ENCODE measurements around the gene ATP5MC2.
"Not testable (repeated sequence)": the region's sequence is repeated elsewhere in the genome, so short reads cannot be mapped to it uniquely, and the experiment has no call there.

ATP5MC2 gene

DNA sequence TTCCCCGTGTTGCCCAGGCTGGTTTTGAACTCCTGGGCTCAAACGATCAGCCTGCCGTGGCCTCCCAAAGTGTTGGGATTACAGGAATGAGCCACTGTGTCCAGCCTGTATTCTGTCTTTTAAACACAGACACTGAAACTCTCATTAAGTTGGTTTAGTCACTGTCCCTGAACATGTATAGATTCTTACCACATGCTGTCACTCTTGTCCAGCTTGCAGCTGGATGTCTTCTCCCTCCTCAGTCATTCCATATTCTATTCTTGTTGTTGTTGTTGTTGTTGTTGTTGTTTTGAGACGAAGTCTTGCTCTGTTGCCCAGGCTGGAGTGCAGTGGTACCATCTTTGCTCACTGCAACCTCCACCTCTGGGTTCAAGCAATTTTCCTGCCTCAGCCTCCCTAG is 12.3 kb upstream of the ATP5MC2 start:
- no peak for DNase-seq

DNA sequence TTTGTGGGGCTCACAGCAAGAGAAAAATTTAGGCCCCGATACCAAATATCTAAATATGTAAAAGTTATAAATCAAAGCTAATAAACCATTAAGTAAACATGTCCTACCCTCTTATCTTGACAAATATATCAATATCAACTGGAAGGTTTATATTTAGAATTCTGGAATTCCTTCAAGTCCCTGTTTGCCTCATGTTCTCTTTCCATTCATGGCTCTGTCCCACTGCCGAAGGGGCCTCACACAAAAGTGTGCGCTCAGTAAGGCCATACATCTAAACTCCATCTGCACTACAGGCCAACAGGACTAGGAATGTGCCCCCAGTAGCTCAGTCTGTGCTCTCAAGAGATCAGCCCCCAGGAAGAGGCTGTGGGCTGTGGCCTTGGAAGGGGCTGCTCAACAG is 10.6 kb upstream of the ATP5MC2 start:
- DNase-seq, result no peak

DNA sequence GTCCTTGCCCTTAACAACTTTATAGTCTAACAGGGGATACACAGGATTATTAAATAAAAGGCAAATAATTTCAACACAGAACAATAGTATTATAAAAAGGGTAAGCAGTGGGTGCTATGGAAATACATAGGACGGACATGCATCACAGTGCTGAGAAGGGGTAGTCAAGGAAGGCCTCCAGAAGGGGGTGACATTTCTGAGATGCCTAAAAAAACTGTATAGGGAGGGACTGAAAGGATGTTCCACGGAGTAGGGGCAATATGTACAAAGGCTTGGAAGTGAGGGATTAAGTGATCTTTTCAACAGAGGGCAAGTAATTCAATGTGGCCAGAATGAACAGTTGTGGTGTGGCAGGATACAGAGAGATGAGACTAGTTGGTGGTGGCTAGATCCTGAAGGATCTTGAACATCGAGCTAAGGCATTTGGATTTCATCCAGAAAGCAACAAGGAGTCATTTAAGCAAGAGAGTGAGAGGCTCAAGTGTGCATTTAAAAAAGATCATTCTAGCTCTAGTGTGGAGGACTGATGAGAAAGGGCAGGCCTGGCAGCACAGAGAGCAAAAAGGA is 8.9 kb upstream of the ATP5MC2 start:
- no peak for DNase-seq

DNA sequence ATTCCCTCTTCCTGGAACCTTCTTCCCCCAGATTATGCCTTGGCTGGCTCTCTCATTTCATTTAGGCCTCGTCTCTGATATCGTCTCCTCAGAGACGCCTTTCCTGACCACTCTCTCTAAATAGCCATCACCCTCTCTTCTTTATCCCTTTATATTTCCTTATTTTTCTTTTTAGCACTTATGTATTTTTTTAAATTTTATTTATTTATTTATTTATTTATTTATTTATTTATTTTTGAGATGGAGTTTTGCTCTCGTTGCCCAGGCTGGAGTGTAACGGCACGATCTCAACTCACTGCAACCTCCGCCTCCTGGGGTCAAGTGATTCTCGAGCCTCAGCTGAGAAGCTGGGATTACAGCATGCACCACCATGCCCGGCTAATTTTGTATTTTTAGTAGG is 8.1 kb upstream of the ATP5MC2 start:
- DNase-seq, result no peak

DNA sequence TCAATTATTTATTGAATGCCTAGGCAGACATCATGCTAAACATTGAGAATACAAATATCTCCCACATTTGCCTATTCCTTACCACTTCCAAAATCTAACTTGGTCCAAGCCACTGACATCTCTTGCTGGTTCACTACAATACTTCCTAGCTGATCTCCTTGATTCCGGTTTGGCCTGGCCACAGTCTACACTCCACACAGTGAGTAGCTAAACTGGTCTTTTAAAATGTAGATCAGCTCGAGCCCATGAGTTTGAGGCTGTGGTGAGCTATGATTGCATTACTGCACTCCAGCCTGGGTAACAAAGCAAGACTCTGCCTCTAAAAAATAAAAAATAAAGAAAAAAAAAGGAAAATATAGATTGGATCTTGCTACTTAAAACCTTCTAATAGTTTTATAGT is 7.6 kb upstream of the ATP5MC2 start:
- no peak for DNase-seq

DNA sequence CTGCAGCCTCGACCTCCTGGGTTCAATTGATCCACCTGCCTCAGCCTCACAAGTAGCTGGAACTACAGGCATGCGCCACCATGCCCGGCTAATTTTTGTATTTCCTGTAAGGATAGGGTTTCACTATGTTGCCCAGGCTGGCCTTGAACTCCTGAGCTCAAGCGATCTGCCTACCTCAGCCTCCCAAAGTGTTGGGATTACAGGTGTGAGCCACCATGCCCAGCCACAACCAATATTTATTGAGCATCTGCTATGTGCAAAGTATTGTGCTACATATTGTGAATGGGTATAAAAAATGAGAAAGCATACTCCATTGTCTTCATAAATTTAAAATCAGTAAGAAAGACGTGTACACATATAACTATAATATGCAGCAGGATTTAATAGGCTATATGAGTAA is 4.2 kb upstream of the ATP5MC2 start:
- not testable (repeated sequence) for DNase-seq

DNA sequence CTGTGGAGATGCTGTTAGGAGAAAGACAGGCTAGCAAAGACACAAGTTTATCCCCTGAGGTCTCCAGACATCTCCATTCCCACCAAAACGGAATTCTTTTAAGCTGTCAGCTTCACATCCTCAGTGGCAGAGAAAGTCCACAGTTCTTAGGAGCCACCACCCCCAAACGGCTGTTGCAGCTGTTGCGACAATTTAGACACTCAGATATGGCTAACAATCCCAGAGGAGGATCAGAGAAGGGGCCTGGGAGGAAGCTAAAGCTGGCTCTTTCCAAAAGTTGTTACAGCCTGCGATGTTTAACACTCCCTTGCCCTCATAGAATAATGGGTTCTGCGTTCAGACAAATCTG is 1.9 kb upstream of the ATP5MC2 start:
- DNase-seq, result no peak

DNA sequence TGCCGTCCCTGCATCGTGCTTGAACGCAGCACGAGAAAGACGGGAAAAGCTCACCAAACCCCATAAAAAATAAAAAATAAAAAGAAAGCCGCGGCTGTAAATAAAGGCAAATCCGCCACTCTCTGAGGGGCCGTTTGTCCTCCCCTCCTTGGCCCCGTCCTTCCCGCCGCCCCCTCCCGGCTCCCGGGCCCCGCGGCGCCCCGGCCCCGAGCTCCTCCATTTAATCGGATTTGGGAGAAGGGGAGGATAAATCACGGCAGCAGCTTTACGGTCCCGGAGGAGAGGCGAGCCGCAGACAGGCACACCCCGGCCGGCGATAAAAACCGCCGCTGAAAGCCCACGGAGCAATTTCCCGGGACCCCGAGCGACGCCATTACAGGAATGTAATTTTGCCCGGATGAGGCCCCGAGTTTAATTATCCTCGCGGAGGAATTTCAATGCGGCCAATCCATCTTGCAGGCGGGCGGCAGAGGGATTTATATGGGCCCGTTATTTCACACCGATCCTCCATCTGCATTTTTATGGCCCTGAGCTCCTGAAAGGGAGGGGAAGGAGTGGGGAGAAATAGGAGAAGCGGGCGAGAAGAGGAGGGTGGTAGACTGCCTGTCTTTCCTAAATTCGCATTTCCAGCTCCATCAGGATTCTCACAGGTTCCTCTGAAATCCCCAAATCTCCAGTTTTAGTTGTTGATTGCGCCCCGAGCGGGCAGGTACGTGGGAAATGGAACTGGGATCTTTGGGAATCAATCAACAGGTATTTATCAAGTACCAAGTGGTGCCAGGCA is 1.3 kb upstream of the ATP5MC2 start:
- no peak for DNase-seq

DNA sequence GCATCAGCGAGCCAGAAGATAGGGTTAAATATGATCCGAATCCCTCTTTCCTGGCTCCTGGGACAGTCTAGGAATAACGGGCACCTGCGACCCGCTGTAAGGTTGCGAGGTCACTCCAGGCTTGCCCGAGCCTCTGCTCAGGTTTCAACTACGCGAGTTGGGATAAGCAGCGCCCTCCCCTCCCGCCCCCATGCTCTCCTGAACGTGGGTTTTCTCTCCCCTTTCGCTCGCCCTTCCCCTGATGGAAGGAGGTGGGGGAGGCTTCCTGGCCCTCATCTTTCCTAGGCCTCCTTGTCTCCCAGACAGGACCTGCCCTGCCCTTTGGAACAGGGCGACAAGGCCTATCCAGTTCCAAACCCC is 753 bp upstream of the ATP5MC2 start:
- no peak for DNase-seq

DNA sequence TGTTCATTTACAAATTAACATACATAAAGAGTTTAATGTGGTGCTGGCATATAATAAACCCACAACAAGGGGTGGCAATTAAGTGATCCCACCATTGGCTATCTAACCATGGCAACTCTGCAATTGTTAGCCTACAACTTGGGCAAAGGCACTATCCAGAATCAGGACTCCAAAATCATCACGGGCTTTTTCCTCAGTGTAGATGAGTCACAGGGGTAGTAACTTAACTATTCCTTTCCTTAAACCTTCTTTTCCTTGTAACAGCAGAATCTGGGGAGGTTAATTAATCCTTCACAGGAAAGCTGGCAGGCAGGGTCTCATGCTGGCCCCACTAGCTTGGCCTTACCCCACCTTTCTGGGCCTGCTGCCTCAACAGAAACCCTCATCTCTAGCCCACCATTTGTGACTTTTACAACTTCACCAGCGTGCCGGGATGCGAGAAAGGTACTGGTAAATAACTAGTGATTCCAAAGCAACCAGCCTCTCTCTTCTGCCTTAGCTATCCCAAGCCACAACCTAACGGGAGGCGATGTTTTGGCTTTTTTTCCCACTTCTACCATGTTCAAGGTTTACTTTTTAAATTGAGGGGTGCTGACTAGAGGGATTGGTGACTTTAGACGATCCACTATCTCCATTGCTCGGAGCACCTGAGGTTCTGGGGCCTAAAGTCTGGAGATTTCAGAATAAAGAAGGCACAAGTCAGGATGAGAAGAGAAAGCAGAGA is 744 bp downstream of the ATP5MC2 start:
- no peak for DNase-seq

DNA sequence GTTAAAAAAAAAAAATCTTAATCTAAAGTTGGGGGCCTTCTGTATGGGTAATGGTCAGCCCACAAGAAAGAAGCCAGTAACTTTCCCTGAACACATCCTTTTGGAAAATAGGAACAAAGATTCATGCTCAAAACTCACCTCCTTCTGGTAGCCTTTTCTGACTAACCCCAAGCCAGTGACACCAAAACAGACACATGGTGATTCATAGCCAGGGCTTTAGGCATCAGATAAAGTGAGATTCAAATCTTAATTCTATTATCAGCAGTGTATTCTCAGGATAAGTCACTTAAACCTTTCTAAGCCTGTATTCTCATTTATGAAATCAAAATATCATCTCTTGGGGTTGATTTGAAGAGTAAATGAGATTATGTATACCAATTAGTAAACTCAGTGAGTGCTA is 4.9 kb downstream of the ATP5MC2 start:
- DNase-seq, result no peak

DNA sequence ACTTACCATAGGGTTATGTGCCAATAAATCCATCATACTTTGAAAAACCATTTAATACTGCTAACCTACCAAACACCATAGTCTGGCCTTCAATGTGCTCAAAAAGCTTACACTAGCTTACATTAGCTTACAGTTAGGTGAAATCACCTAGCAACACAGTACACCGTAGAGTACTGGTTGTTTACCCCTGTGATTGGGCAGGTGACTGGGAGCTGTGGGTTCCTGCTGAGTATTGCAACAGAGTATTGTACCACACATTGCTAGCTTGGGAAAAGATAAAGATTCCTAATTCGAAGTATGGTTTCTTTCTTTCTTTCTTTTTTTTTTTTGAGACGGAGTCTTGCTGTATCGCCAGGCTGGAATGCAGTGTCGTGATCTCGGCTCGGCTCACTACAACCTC is 5.6 kb downstream of the ATP5MC2 start:
- DNase-seq, result no peak

DNA sequence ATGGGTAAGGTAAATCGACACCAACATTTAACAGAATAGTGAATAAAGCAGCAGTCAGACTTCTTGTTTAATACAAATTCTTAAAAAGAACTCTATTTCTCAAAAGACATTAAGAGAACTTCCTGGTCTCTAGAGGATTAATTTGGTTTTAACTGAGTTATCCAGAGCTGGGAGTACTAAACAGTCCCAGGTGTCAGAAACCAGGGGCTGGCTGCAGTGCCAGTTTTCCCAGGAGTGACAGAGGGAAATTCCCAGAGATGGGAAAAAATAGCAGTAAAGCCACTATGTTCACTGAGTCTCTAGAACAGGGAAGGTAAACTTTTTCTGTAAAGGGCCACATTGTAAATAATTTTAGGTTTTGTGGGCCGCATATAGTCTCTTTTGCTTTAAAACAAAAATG is 8.8 kb downstream of the ATP5MC2 start:
- DNase-seq, result no peak

DNA sequence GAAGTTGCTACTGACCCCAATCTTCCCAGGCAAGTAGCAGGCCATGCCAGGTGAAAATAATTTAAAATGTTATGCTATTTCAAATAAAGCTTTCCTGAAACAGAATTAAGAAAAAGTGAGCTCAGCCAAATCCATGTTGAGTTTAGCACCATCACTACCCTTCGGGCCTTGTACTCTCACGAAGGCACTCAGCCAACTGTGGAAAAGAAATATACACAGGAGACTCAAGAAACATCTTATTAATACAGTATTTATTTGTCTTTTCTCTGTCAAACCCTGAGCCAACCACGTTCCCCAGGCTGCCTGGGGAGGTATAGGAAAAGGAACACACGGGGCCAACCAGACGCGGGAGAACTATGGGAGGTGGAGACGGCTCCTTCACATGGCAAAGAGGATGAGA is 10.9 kb downstream of the ATP5MC2 start:
- DNase-seq, result no peak

DNA sequence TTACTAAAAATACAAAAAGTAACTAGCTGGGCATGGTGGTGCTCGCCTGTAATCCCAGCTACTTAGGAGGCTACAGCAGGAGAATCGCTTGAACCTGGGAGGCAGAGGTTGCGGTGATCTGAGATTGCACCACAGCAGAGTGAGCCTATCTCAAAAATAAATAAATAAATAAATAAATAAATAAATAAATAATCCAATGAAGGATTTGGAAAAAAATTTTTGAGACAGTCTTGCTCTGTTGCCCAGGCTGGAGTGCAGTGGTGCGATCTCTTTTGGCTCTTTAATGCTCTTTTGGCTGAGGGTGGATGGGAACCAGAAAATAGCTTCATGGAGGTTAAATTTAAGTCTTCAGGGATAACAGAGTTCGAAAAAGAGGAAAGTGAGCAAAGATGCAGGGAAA is 11.7 kb downstream of the ATP5MC2 start:
- DNase-seq, result no peak

DNA sequence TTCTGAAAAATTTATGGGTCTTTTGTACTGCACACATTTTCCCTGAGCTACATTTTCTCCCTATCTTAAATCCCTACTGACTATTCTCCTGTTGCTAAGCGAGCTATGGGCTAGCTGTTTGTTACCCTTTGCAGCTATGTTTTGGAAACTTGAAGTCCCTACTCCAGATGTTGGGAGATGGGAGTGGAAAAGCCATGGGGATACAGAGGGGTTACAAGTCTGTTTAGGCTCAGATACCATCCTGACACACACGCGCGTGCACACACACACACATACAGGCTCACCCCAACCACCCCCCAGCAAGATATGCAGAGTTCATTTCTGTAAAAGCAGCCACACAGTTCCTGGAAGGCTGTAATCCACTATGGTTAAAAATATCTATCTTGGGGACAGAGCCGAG is 15.8 kb downstream of the ATP5MC2 start:
- no peak for DNase-seq

DNA sequence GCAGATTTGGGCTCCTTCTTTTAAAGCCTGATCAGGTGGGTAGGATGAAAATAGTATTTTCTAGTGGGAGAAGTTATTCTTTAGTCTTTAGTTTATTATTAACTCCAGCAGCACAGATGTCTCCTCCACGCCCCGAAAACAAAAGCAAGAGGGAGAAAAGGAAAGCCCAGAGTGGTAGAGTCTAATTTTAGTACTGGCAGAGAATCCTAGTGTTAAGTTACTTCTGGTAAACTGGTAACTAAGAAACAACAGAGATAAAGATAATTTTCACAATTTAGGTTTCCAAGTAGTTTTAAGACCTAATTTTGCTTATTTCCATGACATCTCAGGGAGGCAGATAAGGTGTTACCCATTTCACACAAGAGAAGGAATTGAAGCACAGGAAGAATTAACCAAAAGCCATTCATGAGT is 16.3 kb downstream of the ATP5MC2 start:
- no peak for DNase-seq

DNA sequence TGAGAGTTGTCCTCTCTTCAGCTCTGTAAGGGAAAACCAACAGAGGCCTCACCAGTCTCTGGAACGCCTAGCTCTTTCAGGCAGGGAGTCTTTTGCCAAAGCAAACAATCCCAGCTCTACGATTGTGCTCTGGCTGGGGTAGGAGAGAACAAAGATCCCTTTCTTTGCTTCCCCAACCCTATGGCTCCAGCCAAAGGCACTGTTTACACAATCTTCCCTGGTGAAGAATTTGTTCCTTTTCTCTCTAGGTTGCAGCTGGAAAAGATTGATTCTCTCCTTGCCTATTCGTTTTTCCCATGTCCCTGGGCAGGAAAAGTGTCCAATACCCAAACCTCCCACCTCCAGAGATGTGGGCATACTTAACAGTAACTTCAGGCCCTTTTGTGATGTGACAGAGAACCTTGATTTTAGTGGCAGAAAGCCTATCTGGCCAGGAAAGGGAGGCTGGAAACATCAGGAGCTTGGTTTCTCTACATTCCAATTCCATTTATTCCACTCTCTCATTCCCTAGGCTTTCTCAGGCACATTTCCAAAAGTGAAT is 16.8 kb downstream of the ATP5MC2 start:
- DNase-seq, result no peak

DNA sequence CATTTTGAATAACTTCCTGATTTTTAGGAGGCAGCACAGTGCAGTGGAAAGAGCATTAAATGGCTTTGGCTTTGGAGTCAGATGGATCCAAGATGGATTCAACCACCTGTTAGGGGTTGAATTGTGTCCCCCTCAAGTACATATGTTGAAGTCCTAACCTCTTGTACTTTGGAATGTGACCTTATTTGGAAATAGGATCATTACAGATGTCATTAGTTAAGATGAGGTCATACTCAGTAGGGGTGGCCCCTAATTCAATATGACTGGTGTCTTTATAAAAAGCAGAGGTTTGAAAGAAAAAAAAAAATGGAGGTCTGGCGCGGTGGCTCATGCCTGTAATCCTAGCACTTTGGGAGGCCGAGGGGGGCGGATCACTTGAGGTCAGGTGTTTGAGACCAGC is 18.8 kb downstream of the ATP5MC2 start:
- DNase-seq, result no peak

DNA sequence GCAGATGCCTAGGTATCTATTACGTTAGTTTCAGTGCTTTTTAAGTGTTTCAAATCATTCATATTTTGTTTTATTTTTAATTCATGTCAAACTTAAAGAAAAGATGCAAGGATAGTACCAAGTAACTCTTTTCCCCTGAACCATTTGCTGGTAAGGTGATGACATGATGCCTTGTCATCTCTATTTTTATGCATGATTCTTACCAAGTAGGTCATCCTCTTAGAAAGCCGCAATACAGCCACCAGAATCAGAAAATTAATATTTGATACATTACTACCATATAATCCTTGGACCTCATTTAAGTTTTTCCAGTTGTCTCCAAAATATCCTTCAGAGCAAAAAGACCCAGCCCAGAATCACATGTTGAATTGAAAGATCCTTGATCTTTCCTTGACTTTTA is 22.3 kb downstream of the ATP5MC2 start:
- DNase-seq, result no peak

DNA sequence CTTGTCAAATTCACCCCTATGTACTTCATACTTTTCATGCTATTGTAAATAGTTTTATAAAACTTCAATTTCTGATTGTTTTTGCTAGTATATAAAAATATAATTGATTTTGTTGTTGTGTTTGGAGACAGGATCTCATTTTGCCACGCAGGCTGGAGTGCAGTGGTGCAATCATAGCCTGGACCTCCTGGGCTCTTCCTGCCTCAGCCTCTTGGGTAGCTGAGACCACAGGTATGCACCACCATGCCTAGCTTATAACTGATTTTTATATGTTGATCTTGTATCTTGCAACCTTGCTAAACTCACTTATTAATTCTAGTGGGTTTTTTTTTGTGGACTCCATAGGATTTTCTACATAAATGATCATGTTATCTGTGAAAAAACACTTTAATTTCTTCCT is 23.5 kb downstream of the ATP5MC2 start:
- no peak for DNase-seq

DNA sequence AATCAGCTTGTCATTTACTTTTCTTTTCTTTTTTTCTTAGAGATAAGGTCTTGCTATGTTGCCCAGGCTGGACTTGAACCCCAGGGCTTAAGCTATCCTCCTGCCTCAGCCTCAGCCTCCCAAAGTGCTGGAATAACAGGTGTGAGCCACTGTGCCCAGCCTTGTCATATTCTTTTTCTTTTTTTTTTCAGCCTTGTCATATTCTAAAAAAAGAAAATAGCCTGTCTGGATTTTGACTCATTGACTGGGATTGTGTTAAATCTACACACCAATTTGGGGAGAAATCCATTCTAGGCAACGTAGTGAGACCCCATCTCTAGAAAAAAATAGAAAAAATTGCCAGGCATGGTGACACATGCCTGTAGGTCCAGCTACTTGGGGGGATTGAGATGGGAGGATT is 24.1 kb downstream of the ATP5MC2 start:
- DNase-seq, result no peak

DNA sequence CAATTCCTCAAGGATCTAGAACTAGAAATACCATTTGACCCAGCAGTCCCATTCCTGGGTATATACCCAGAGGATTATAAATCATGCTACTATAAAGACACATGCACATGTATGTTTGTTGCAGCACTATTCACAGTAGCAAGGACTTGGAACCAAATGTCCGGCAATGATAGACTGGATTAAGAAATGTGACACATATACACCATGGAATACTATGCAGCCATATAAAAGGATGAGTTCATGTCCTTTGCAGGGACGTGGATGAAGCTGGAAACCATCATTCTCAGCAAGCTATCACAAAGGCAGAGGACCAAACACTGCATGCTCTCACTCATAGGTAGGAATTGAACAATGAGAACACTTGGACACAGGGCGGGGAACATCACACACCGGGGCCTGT is 29.6 kb downstream of the ATP5MC2 start:
- DNase-seq, result not testable (repeated sequence)

DNA sequence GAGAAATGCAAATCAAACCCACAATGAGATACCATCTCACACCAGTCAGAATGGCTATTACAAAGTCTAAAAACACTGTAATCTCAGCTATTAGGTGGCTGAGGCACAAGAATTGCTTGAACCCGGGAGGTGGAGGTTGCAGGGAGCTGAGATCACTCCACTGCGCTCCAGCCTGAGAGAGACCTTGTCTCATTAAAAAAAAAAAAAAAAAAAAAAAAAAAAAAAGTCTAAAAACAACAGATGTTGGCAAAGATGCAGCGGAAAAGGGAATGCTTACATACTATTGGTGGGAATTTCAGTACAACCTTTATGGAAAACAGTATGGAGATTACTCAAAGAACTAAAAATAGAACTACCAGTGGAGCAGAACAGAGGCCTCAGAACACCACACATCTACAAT is 30.7 kb downstream of the ATP5MC2 start:
- DNase-seq, result no peak
